Activated CD4-positive, alpha-beta T cell treated with anti-CD3 and anti-CD28 coated beads for 36 hours (primary cell): ENCODE results near the gene C12orf75. TPM values are rescaled to one million over a fixed set of nuclear protein-coding genes. Genes with fewer than 3 reads are reported as not detected.
"Not testable (repeated sequence)": the region's sequence is repeated elsewhere in the genome, so short reads cannot be mapped to it uniquely, and the experiment has no call there.

Source experiments
- ATAC-seq: fragments of 200-7000 bp; cut with Tn5 transposase; one replicate; pipeline ENCODE4 v1.10.0; 2021; ENCODE audit warnings: mild to moderate bottlenecking, moderate library complexity
- CTCF ChIA-PET: fragments of 350-600 bp; sonication (Branson Sonifier 250); formaldehyde crosslinking; loops from one replicate; lab custom pipeline; 2021; ENCODE audit warnings: antibody characterized with exemption; lab: Charles Lee
- POLR2A ChIA-PET: fragments of 350-600 bp; sonication (Branson Sonifier 250); formaldehyde crosslinking; loops from one replicate; lab custom pipeline; 2021; ENCODE audit warnings: antibody characterized with exemption, inconsistent platforms; lab: Charles Lee
- DNase-seq: peaks from one replicate; pipeline ENCODE4 v3.0.0-alpha.2; 2020
- H3K27ac Mint-ChIP-seq: one replicate; pipeline ENCODE4 v1.8.0; 2021; ENCODE audit warnings: mixed read lengths
- H3K27me3 Mint-ChIP-seq: one replicate; pipeline ENCODE4 v1.8.0; 2021; ENCODE audit warnings: mixed read lengths
- H3K36me3 Mint-ChIP-seq: one replicate; pipeline ENCODE4 v1.8.0; 2021; ENCODE audit warnings: low read depth, mixed read lengths
- H3K4me1 Mint-ChIP-seq: one replicate; pipeline ENCODE4 v1.8.0; 2021; ENCODE audit warnings: mixed read lengths
- H3K4me3 Mint-ChIP-seq: one replicate; pipeline ENCODE4 v1.8.0; 2021; ENCODE audit warnings: mild to moderate bottlenecking, moderate library complexity, mixed read lengths
- H3K9me3 Mint-ChIP-seq: one replicate; pipeline ENCODE4 v1.8.0; 2021; ENCODE audit warnings: low read depth, mixed read lengths
- intact Hi-C, 2 experiments: fragments of 100-400 bp; cut with DNase I in 1 of 2; cut with micrococcal nuclease in 1 of 2; formaldehyde crosslinking; loops; one replicate each; pipeline versions ENCODE4 v1.14.2 to v1.15.1; 2022 to 2024; cut with DNase I, micrococcal nuclease
- total RNA-seq, 2 experiments: library from RNA; stranded (reverse); gene quantifications; one replicate each; pipeline ENCODE4 v1.2.3, GENCODE V29; 2021

C12orf75 gene
- total RNA-seq, 2 experiments from 2014 or later = 53.8 to 59.9 TPM

DNA sequence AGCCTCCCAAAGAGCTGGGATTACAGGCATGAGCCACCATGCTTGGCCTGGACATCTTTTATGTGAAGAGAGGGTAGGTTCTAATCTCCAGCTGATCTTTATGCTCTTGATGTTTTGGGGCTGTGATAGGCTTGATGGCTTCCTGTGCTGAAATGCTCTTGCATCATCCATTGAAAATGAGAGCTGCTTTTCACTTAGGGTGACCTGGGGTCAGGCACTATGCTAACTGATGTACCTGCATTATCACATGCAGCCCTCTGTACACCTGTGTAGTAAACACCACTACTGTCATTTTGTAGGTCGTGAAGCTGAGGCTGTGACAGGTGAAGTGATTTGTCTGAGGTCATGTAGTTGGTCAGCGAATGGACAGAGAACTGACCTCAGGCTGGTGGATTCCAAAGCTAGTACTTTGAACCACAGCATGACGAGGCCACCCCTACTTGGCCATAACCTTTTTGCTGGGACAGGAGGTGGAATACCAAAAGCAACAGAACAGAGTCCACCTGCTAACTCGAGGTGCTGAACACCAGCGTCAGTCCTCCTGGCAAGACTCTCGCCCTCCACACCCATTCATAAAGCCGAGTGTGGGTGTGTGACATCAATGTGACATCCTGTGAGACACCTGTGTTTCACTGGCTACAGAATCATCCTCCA lies 69.1 kb downstream of the C12orf75 start:
- peaks cover 4% of the 10 kb centered on the region for H3K36me3 Mint-ChIP-seq
- H3K9me3 Mint-ChIP-seq = peaks cover 16% of the 10 kb centered on the region
- ChIA-PET POLR2A (no interaction called here), CTCF (interaction anchor here (0.6 kb wide), 1 partner anchor 1818 kb away, joined by 5 read pairs; no protein-coding TSS in a partner anchor)
- ATAC-seq (no peak), DNase-seq (no peak)
- H3K27ac Mint-ChIP-seq = no peak overlapping the region
- intact Hi-C loops = no loop called here
- no peaks in the 10 kb centered on the region for H3K4me1 Mint-ChIP-seq
- H3K27me3 Mint-ChIP-seq = no peaks in the 10 kb centered on the region
- no peak overlapping the region for H3K4me3 Mint-ChIP-seq

DNA sequence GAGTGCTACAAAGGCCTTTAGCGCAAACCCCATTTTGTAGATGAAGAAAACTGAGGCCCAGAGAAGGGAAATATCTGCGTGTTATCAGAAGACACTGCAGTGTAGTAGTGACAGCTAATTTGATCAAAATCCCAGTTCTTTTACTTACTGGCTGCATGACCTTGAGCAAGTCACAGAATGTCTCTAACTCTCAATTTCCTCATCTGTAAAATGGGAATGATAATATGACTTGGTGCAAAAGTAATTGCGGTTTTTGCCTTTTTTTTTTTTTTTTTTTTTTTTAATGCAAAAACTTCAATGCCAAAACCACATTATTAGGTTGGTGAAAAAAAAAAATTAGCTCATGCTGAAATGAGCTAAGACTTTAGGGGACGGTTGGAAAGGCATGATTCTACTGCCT lies 69.7 kb downstream of the C12orf75 start:
- H3K27ac Mint-ChIP-seq = no peak overlapping the region
- CTCF ChIA-PET = interaction anchor here (0.6 to 0.7 kb wide), 3 partner anchors 20 to 1819 kb away, joined by 3 to 5 read pairs (median 3); no protein-coding TSS in a partner anchor
- no peaks in the 10 kb centered on the region for H3K27me3 Mint-ChIP-seq
- no peak overlapping the region for H3K4me3 Mint-ChIP-seq
- POLR2A ChIA-PET = no interaction called here
- H3K36me3 Mint-ChIP-seq = peaks cover 6% of the 10 kb centered on the region
- no peak for DNase-seq
- peaks cover 17% of the 10 kb centered on the region for H3K9me3 Mint-ChIP-seq
- intact Hi-C loops = no loop called here
- ATAC-seq = no peak
- H3K4me1 Mint-ChIP-seq = no peaks in the 10 kb centered on the region

DNA sequence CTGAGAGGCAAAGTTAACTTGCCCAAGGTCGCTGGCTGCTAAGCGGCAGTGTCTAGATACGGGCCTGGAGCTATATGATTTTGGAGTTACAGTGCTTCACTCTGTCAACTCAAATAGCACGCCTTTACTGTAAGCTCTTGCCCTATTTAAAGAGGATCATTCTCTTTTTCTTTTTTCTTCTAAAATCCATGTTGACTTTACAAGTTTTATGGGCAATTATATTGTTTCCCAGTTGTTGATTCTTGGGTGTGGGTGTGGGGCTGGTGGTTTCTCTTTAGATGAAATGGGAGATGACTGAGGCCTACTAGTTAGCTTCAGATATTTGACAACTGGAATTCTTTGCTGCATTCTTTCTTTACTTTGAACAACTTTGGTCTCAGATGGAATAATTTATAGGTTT lies 70.7 kb downstream of the C12orf75 start:
- H3K27ac Mint-ChIP-seq = no peak overlapping the region
- intact Hi-C loops = no loop called here
- POLR2A ChIA-PET = no interaction called here
- H3K36me3 Mint-ChIP-seq = peaks cover 6% of the 10 kb centered on the region
- CTCF ChIA-PET = interaction anchor here (0.7 kb wide), 1 partner anchor 19 kb away, joined by 3 read pairs; no protein-coding TSS in a partner anchor
- no peaks in the 10 kb centered on the region for H3K27me3 Mint-ChIP-seq
- DNase-seq (no peak), ATAC-seq (no peak)
- H3K4me1 Mint-ChIP-seq = no peaks in the 10 kb centered on the region
- peaks cover 17% of the 10 kb centered on the region for H3K9me3 Mint-ChIP-seq
- H3K4me3 Mint-ChIP-seq = no peak overlapping the region

DNA sequence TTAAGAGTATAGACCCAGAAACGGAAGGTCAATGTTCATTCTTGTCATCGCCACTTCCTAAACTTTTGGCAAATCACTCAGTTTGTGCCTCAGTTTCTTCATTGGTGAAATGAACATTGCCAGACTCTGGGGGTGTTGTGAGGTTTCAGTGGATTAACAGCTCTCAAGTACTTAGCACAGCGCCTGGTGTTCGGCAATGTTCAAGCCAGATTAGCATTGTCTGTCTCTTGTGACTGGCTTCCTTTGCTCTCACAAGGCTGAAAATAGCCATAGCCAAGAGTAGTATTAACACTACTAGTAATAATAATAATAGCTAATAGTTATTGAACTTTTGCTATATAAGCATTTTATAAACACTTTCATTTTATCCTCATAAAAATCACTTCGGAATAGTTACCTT lies 71.9 kb downstream of the C12orf75 start:
- ChIA-PET POLR2A (no interaction called here), CTCF (interaction anchor here (2.8 kb wide), 1 partner anchor 18 kb away, joined by 9 read pairs; no protein-coding TSS in a partner anchor)
- no peaks in the 10 kb centered on the region for H3K27me3 Mint-ChIP-seq
- H3K4me1 Mint-ChIP-seq = no peaks in the 10 kb centered on the region
- no peak overlapping the region for H3K4me3 Mint-ChIP-seq
- DNase-seq (no peak), ATAC-seq (no peak)
- H3K36me3 Mint-ChIP-seq = peaks cover 6% of the 10 kb centered on the region
- peaks cover 17% of the 10 kb centered on the region for H3K9me3 Mint-ChIP-seq
- intact Hi-C loops = no loop called here
- no peak overlapping the region for H3K27ac Mint-ChIP-seq

DNA sequence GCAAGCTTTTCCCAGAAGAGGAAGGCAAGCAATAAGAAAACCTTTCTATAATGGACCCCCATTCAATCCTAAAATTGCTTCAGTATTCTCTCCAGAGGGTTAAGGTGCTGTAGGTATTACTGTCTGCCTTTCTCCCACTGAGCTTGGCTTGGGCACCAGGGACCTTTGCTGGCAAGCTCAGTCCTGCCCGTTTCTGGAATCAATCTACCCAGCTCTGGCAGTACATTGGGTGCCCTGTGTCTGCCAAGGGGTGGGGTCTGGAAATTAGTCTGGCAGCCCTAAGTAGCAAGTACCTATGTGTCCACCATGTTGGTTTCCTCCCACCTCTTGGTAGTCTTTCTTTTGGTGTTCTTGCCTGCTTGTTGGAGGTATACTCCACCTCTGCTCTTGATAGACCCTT lies 72.6 kb downstream of the C12orf75 start:
- Mint-ChIP-seq H3K27ac (no peak overlapping the region), H3K9me3 (peaks cover 15% of the 10 kb centered on the region), H3K27me3 (no peaks in the 10 kb centered on the region), H3K4me1 (no peaks in the 10 kb centered on the region), H3K36me3 (peaks cover 6% of the 10 kb centered on the region), H3K4me3 (no peak overlapping the region)
- DNase-seq (no peak), ATAC-seq (no peak)
- intact Hi-C loops = no loop called here
- POLR2A ChIA-PET = no interaction called here
- CTCF ChIA-PET = interaction anchor here (2.8 kb wide), 1 partner anchor 17 kb away, joined by 9 read pairs; no protein-coding TSS in a partner anchor

DNA sequence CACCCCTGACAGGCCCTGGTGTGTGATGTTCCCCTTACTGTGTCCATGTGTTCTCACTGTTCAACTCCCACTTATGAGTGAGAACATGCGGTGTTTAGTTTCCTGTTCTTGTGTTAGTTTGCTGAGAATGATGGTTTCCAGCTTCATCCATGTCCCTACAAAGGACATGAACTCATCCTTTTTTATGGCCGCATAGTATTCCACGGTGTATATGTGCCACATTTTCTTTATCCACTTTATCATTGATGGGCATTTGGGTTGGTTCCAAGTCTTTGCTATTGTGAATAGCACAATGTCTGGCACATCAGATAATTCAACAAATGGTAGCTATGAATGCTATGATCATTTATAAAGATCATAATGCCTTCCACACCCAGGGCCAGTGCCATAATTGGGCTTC lies 73.6 kb downstream of the C12orf75 start:
- H3K27ac Mint-ChIP-seq, intact Hi-C loops, H3K36me3 Mint-ChIP-seq, H3K9me3 Mint-ChIP-seq, H3K27me3 Mint-ChIP-seq, ATAC-seq, POLR2A ChIA-PET, DNase-seq, H3K4me3 Mint-ChIP-seq, H3K4me1 Mint-ChIP-seq: not testable (repeated sequence)
- CTCF ChIA-PET = interaction anchor here (1.5 to 2.8 kb wide), 2 partner anchors 16 to 820 kb away, joined by 3 to 9 read pairs; no protein-coding TSS in a partner anchor

DNA sequence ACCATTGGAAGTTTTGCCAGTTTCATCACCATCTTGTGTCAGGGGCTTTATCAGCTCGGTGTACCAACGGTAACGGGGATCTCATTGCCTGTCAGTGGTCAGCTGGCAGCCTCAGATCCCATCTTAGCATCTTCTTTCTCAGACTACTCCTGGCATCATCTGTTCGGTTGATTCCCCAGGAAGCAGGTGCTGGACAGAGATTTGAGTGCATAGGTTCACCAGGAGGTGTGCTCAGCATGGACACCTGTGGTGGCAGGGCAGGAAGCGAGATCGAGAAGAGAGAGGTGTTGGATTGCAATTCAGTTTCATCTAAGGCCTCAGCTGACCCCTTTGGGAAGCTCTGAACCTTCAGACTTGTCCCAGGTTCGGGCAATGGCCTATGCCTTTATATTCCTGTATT lies 76.0 kb downstream of the C12orf75 start:
- Mint-ChIP-seq H3K4me3 (no peak overlapping the region), H3K36me3 (peaks cover 2% of the 10 kb centered on the region), H3K4me1 (peaks cover 13% of the 10 kb centered on the region), H3K9me3 (peaks cover 4% of the 10 kb centered on the region), H3K27me3 (no peaks in the 10 kb centered on the region), H3K27ac (no peak overlapping the region)
- ChIA-PET POLR2A (no interaction called here), CTCF (no interaction called here)
- no peak for ATAC-seq
- DNase-seq = no peak
- intact Hi-C loops = no loop called here

DNA sequence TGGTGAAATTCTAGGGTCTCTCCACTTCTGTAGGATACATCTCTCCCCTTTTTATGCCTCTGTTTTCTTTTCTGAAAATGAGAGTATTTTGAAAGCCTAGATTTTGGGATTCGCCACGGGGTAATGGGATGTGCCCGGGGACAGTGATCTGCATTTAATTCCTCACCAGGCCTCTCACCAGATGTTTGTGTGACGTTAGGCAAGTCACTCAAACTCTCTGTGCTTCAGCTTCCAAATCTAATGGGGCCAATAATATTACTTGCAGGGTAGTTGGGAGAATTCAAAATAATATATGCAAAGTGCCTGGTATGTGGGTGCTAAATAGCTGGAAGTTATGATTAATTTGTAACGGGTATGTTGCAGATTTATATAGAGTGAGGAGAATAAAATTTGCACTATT lies 78.8 kb downstream of the C12orf75 start:
- Mint-ChIP-seq H3K36me3 (peaks cover 2% of the 10 kb centered on the region), H3K4me1 (peaks cover 13% of the 10 kb centered on the region), H3K9me3 (peaks cover 4% of the 10 kb centered on the region), H3K27me3 (no peaks in the 10 kb centered on the region), H3K4me3 (no peak overlapping the region), H3K27ac (no peak overlapping the region)
- no peak for ATAC-seq
- ChIA-PET POLR2A (no interaction called here), CTCF (interaction anchor here (2.3 kb wide), 1 partner anchor 10 kb away, joined by 8 read pairs; no protein-coding TSS in a partner anchor)
- DNase-seq = no peak
- intact Hi-C loops = no loop called here

DNA sequence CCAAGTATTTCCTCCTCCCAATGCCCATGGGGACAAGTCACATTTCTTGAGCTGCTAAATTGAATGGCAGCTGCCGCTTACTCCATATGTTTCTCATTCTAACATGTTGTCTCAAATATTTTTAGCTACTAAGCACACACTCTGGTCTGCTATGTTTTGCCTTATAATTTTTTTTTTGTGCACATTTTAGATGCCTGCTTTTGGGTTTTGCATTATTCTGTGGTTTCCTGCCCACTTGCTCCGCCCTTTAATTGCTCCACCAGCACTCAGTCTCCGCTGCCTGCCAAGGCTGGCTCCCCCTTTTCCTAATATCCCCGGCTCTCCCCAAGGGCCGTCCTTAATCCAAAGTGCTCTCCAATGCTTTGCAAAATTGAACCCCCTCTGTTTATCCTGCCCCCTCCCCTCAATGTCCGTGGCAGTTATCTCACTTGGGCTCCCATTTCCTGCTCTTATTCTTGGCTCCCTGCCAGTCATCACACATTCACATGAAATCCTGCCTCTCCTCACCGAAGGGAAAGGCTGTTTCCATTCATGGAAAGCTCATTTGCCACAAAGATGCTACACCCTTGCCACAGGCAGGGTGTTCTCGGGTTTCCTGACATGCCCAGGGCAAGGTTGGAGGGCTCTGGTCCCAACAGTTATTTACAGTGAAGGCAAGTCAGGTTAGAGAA lies 79.4 kb downstream of the C12orf75 start:
- POLR2A ChIA-PET = no interaction called here
- CTCF ChIA-PET = interaction anchor here (2.3 kb wide), 1 partner anchor 10 kb away, joined by 8 read pairs; no protein-coding TSS in a partner anchor
- peaks cover 13% of the 10 kb centered on the region for H3K4me1 Mint-ChIP-seq
- DNase-seq = no peak
- H3K27ac Mint-ChIP-seq = no peak overlapping the region
- H3K4me3 Mint-ChIP-seq = no peak overlapping the region
- peaks cover 1% of the 10 kb centered on the region for H3K9me3 Mint-ChIP-seq
- ATAC-seq = no peak
- H3K36me3 Mint-ChIP-seq = peaks cover 1% of the 10 kb centered on the region
- no peaks in the 10 kb centered on the region for H3K27me3 Mint-ChIP-seq
- intact Hi-C loops = no loop called here

DNA sequence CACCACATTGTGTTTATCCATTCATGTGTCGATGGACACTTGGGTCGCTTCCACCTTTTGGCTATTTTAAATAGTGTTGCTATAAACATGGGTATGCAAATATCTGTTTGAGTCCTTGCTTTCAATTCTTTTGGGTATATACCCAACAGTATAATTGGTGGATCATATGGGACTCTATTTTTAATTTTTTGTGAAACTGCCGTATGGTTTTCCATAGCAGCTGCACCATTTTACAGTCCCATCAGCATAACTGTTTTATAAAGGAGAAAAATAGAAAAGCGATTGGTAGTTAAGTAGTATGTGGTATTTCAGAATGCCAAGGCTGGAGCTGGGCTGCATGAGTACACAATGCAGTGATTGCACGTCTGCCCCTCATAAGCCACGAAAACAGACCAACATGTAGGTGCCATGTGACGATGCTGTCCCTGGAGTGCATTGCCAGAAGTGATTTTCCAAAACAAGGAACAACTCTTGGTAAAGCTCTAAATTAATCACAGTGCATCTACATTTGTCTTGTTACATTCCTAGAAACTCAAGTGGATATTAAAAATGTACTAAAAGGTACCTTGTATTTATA lies 83.5 kb downstream of the C12orf75 start:
- Mint-ChIP-seq H3K27me3 (no peaks in the 10 kb centered on the region), H3K4me3 (no peak overlapping the region), H3K9me3 (no peaks in the 10 kb centered on the region), H3K4me1 (peaks cover 13% of the 10 kb centered on the region), H3K36me3 (no peaks in the 10 kb centered on the region), H3K27ac (no peak overlapping the region)
- no peak for ATAC-seq
- POLR2A ChIA-PET = no interaction called here
- DNase-seq = no peak
- intact Hi-C loops = no loop called here
- CTCF ChIA-PET = interaction anchor here (0.5 to 1.4 kb wide), 4 partner anchors 722 to 1499 kb away, joined by 3 to 5 read pairs (median 3); no protein-coding TSS in a partner anchor

DNA sequence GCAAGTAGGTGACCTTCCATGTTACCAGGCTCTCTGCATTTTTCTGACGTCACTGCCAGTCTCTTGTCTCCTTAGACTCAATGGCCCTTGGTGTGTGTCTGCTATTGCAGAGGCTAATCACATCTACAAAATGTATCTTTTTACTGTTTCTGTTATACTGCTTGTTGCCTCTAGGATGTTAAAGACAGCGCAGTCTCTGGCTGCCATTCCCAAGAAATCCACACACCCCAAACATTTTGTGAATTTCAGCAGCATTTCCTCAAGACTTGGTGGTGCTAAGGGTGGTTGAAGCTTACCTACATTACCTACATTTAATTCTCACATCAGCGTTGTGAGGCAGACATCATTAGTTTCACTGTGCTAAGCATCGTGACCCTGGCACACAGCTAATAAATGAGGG lies 87.2 kb downstream of the C12orf75 start:
- DNase-seq (no peak), ATAC-seq (no peak)
- ChIA-PET CTCF (interaction anchor here (2.3 kb wide), 1 partner anchor 719 kb away, joined by 13 read pairs; no protein-coding TSS in a partner anchor), POLR2A (no interaction called here)
- Mint-ChIP-seq H3K4me3 (no peak overlapping the region), H3K27me3 (no peaks in the 10 kb centered on the region), H3K9me3 (no peaks in the 10 kb centered on the region), H3K36me3 (no peaks in the 10 kb centered on the region), H3K27ac (no peak overlapping the region), H3K4me1 (no peaks in the 10 kb centered on the region)
- intact Hi-C loops = no loop called here
